PC-3 (cell line): ENCODE results near the gene ANKH.

Experiments
- EZH2phosphoT487 ChIP-seq: fragments of 300-600 bp; sonication (generic); IDR thresholded peaks from 2 replicates; pipeline ENCODE4 v1.6.1; 2018; ENCODE audit warnings: mild to moderate bottlenecking, antibody characterized with exemption, low read length, borderline replicate concordance
- TF ChIP-seq, protein P1 (sequence below): fragments of 300-600 bp; sonication (generic); conservative IDR thresholded peaks from 2 replicates; pipeline ENCODE4 v1.5.1; 2017; ENCODE audit warnings: antibody characterized with exemption, low read depth, mild to moderate bottlenecking, low read length

- TF ChIP-seq, protein P1, sequence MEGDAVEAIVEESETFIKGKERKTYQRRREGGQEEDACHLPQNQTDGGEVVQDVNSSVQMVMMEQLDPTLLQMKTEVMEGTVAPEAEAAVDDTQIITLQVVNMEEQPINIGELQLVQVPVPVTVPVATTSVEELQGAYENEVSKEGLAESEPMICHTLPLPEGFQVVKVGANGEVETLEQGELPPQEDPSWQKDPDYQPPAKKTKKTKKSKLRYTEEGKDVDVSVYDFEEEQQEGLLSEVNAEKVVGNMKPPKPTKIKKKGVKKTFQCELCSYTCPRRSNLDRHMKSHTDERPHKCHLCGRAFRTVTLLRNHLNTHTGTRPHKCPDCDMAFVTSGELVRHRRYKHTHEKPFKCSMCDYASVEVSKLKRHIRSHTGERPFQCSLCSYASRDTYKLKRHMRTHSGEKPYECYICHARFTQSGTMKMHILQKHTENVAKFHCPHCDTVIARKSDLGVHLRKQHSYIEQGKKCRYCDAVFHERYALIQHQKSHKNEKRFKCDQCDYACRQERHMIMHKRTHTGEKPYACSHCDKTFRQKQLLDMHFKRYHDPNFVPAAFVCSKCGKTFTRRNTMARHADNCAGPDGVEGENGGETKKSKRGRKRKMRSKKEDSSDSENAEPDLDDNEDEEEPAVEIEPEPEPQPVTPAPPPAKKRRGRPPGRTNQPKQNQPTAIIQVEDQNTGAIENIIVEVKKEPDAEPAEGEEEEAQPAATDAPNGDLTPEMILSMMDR, result no peak
- TF ChIP-seq EZH2phosphoT487, result no peak
Observed at GRCh38 chr5:14771972-14772371, 99.6 kb downstream of the ANKH start.
